ENCODE results near the gene CCDC102A. TPM values are rescaled to one million over a fixed set of nuclear protein-coding genes. Genes with fewer than 3 reads are reported as not detected.

Gene CCDC102A
- total RNA-seq, 2 donors from 2014 or later: 10.6 to 22.4 TPM

DNA sequence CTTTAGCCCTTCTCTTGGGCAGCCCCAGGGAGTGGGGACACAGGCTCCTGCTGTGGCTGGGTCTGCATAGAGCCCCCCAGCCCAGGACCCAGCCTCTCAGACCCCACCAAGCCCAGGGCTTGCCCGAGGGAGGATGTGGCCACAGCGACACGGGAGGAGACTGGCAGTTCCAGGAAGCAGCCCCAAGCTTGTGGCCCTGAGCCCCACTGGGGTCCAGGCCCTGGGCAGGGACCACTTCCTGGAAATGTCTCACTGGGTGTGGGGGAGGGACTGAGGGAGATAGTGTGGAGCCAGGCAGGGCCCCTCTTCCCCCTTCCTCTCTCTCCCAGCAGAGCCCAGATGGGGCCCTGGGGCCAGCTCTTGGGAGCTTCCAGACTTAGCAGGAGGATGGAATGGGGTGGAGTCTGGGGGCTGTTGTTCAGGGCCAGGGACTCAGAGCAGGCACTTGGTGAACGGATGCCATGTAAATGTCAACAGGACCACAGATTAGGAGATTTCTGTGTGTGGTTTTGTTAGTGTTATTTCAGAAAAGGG lies 41.4 kb upstream of the CCDC102A start:
- ATAC-seq (no peak), DNase-seq (no peak)
- Histone ChIP-seq H3K36me3 (replicated peaks in 1 of 2; ENCODE audit: insufficient read depth in 1 of 2, low read depth in 2 of 2) (no peaks in the 10 kb centered on the region), H3K4me3 (no peak overlapping the region), H3K27ac (no peak overlapping the region), H3K9me3 (no peaks in the 10 kb centered on the region), H3K4me1 (peaks cover 4% of the 10 kb centered on the region), H3K27me3 (no peaks in the 10 kb centered on the region)
- TF ChIP-seq, protein P1, sequence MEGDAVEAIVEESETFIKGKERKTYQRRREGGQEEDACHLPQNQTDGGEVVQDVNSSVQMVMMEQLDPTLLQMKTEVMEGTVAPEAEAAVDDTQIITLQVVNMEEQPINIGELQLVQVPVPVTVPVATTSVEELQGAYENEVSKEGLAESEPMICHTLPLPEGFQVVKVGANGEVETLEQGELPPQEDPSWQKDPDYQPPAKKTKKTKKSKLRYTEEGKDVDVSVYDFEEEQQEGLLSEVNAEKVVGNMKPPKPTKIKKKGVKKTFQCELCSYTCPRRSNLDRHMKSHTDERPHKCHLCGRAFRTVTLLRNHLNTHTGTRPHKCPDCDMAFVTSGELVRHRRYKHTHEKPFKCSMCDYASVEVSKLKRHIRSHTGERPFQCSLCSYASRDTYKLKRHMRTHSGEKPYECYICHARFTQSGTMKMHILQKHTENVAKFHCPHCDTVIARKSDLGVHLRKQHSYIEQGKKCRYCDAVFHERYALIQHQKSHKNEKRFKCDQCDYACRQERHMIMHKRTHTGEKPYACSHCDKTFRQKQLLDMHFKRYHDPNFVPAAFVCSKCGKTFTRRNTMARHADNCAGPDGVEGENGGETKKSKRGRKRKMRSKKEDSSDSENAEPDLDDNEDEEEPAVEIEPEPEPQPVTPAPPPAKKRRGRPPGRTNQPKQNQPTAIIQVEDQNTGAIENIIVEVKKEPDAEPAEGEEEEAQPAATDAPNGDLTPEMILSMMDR (IDR thresholded peaks at IDR 0.05): no peak
- TF ChIP-seq POLR2A (IDR thresholded peaks at IDR 0.05): no peak
- intact Hi-C loops (cut with DNase I): loop anchor here (10.0 kb wide), 1 partner anchor 437 kb away; no protein-coding TSS in a partner anchor
- WGBS, 2 donors: 31 to 63% methylated on average over 1 to 2 of the region's 4 CpGs

DNA sequence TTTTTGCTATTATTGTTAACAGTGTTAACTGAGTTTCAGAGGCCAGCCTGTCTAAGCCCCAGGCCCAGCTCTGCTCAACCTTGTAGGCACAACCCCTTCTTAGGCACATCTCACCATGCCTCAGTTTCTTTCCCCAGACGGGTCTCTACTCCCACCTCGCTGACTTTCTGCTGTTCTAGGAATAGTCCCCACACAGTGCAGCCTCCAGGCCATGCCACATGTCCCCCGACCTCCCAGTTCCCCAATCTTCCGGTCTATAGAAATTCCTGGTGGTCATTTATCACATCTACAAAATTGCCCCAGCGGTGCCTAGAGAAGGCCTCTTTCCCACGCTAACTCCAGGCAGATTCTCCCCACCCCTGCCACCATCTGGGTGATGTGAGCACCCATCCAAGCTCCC lies 40.8 kb upstream of the CCDC102A start:
- Histone ChIP-seq H3K4me3 (no peak overlapping the region), H3K9me3 (no peaks in the 10 kb centered on the region), H3K27ac (no peak overlapping the region), H3K4me1 (peaks cover 4% of the 10 kb centered on the region), H3K27me3 (no peaks in the 10 kb centered on the region), H3K36me3 (replicated peaks in 1 of 2; ENCODE audit: insufficient read depth in 1 of 2, low read depth in 2 of 2) (no peaks in the 10 kb centered on the region)
- intact Hi-C loops (cut with DNase I): loop anchor here (10.0 kb wide), 1 partner anchor 438 kb away; no protein-coding TSS in a partner anchor
- WGBS, 2 donors: 63 to 69% methylated on average over 6 of the region's 6 CpGs
- DNase-seq (no peak), ATAC-seq (no peak)
- TF ChIP-seq, protein P1 (IDR thresholded peaks at IDR 0.05): no peak
- TF ChIP-seq POLR2A (IDR thresholded peaks at IDR 0.05): no peak

DNA sequence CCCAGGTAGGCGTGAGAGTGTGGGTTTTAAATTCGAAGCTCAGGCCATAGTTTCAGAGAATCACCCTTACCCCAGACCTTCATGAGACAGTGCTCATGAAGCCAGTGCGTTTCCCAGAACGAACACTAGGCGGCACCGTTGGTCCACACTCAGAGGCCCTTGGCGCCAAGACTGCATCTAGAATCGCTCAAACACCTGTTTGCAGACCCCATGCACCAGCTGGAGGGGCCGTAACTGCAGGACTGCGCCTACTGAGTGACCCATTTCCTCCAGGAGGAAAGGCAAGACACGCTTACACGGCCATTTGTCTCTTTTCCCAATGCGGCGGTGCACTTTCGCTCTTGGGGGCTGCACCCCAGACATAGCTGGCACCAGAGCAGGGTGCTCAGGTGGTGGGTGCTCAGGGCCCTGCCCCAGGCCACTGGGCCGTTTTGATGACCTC lies 40.1 kb upstream of the CCDC102A start:
- H3K27ac ChIP-seq: no peak overlapping the region
- H3K4me3 ChIP-seq: no peak overlapping the region
- H3K27me3 ChIP-seq: no peaks in the 10 kb centered on the region
- H3K36me3 ChIP-seq (replicated peaks in 1 of 2; ENCODE audit: insufficient read depth in 1 of 2, low read depth in 2 of 2): no peaks in the 10 kb centered on the region
- TF ChIP-seq, protein P1 (IDR thresholded peaks at IDR 0.05): peak; percentile 79 to 92 (median 89)
- TF ChIP-seq POLR2A (IDR thresholded peaks at IDR 0.05): no peak
- H3K4me1 ChIP-seq: peaks cover 4% of the 10 kb centered on the region
- 0 to 18% methylated on average over 2 to 16 of the region's 16 CpGs for WGBS, 2 donors
- DNase-seq (peak; percentile 82 to 90 (median 84)), ATAC-seq (peak; percentile 86)
- no peaks in the 10 kb centered on the region for H3K9me3 ChIP-seq
- intact Hi-C loops (cut with DNase I): loop anchor here (10.0 kb wide), 1 partner anchor 438 kb away; no protein-coding TSS in a partner anchor

DNA sequence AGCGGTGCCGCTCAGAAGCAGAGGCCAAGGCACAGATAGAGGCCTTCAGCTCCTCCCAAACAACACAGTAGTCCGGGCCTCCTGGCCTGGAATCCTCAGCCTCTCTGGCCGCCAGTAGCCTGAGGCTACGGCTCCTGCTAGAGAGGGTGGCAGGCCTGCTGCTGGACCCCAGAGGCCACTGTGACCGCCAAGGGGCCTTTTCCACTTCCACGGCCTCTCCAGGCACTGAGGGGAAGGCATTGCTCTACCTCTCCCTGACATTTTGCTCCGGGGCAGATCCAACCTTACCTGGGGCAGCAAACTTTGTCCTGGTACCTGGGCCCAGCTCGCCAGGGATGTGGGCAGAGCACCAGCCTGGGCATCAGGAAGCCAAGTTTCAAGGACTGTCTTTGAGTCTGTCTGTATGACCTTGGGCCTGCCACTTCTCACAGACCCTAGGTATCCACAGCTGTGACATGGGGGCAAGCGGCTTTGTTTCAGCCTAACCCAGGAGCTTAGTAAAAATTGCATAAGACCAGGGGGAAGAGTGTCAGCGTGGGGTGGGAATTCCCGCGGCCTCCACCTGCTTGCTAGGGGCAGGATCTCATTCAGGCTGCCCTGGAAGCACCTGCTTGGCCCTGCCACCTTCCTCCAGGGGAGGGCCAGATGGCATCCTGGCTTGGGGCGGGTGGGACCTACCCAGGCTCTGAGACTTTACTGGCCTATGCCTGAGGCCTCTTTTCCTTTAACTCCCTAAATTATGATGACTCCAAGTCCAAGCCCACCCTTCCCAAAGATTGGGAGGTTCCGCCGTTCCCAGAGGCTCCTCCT lies 39.3 kb upstream of the CCDC102A start:
- 64 to 73% methylated on average over 5 to 15 of the region's 16 CpGs for WGBS, 2 donors
- TF ChIP-seq, protein P1 (IDR thresholded peaks at IDR 0.05): no peak
- no peak for TF ChIP-seq POLR2A (IDR thresholded peaks at IDR 0.05)
- H3K27ac ChIP-seq: no peak overlapping the region
- no peaks in the 10 kb centered on the region for H3K36me3 ChIP-seq (replicated peaks in 1 of 2; ENCODE audit: insufficient read depth in 1 of 2, low read depth in 2 of 2)
- no peak overlapping the region for H3K4me3 ChIP-seq
- no peaks in the 10 kb centered on the region for H3K9me3 ChIP-seq
- H3K27me3 ChIP-seq: no peaks in the 10 kb centered on the region
- intact Hi-C loops (cut with DNase I): loop anchor here (10.0 kb wide), 1 partner anchor 439 kb away; no protein-coding TSS in a partner anchor
- ATAC-seq (no peak), DNase-seq (no peak)
- H3K4me1 ChIP-seq: peaks cover 4% of the 10 kb centered on the region

Data from body of pancreas (tissue), 4 donors.